RWPE1 (cell line): Measurements from ENCODE around the gene VSX2.

Source experiments
- CTCF ChIA-PET: fragments of 350-600 bp; sonication (Branson Sonifier 250); formaldehyde crosslinking; extraction: SDS; loops from one replicate; lab custom pipeline; 2021; lab: Yijun Ruan, JAX
- POLR2A ChIA-PET: fragments of 400-600 bp; formaldehyde crosslinking; extraction: SDS; loops from one replicate; lab custom pipeline; 2020; ENCODE audit warnings: antibody characterized with exemption; ENCODE audit not compliant: low non-redundant PET; lab: Yijun Ruan, JAX
- DNase-seq: peaks from one replicate; pipeline ENCODE4 v3.0.0; 2012; ENCODE audit warnings: low spot score
- H3K27ac ChIP-seq: fragments of 450-650 bp; 2 replicates; pipeline ENCODE4 v1.5.1; 2017
- TF ChIP-seq, protein P1 (sequence below): fragments of 450-650 bp; conservative IDR thresholded peaks from 2 replicates; pipeline ENCODE4 v1.5.1; 2017; ENCODE audit warnings: low read depth, mild to moderate bottlenecking

The VSX2 gene

DNA sequence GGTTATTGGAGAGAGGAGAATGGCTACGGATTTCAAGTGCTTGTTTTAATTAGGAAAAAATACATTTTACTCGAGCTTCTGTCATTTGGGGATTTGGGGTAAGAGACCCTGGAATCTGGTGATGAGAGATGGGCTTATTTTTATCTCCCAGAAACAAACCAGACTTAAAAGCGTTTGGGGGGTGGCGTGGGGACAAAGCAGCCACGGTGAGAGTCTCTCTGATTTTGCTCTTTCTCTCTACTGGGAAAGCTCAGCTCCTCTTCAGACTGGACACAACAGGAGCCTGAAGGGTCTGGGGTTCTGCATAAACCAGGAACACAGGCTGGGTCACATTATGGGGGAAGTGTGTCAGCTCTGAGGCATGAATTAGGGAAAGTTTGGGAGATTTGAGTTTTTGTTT, 3.8 kb downstream of the VSX2 start:
- ChIA-PET POLR2A (no interaction called here), CTCF (interaction anchor here (1.0 kb wide), 2 partner anchors 9 to 14 kb away, joined by 3 to 7 read pairs; no protein-coding TSS in a partner anchor)
- no peak for DNase-seq
- TF ChIP-seq, protein P1, sequence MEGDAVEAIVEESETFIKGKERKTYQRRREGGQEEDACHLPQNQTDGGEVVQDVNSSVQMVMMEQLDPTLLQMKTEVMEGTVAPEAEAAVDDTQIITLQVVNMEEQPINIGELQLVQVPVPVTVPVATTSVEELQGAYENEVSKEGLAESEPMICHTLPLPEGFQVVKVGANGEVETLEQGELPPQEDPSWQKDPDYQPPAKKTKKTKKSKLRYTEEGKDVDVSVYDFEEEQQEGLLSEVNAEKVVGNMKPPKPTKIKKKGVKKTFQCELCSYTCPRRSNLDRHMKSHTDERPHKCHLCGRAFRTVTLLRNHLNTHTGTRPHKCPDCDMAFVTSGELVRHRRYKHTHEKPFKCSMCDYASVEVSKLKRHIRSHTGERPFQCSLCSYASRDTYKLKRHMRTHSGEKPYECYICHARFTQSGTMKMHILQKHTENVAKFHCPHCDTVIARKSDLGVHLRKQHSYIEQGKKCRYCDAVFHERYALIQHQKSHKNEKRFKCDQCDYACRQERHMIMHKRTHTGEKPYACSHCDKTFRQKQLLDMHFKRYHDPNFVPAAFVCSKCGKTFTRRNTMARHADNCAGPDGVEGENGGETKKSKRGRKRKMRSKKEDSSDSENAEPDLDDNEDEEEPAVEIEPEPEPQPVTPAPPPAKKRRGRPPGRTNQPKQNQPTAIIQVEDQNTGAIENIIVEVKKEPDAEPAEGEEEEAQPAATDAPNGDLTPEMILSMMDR = no peak
- H3K27ac ChIP-seq = no peak overlapping the region

DNA sequence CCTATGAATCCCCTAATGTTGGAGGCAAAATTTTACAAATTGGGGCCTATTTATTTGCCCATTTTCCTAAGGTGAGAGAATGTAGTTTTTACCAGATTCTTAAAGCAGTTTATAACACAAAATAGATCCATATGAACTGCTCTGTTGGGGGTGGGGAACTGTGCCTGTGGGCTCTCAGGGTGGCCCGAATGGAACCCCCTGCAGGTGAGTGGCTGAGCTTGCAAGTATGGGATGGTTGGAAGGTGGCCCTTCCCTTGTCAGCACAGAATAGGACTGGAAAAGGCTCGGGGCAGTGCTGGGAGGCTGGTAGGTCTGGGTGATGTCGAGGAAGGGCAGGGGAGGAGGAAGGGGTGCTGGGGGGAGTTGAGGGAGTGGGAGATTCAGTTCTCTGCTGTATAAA, 4.9 kb downstream of the VSX2 start:
- H3K27ac ChIP-seq = no peak overlapping the region
- TF ChIP-seq, protein P1 = no peak
- CTCF ChIA-PET = interaction anchor here (1.0 kb wide), 1 partner anchor 10 kb away, joined by 3 read pairs; no protein-coding TSS in a partner anchor
- DNase-seq = no peak
- POLR2A ChIA-PET = no interaction called here

DNA sequence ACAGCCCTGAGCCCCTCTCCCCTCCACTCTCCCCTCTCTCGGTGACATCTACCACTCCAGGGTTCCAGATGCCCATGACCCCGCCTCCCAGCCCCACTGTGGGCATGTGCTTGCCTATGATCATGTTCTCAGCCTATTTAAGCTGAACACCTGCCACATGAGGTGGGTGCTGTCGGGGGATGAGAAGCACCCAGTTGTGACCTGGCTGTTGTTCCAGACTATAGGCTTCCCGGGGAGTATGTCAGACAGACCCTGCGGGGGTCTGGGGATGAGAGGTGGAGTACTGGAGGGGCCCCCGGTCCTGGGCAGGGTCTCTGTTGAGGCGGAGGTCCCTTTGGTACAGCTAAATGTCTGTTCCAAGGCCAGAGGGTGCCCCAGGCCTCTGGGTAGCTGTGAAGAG, 6.0 kb downstream of the VSX2 start:
- TF ChIP-seq, protein P1 = no peak
- ChIA-PET CTCF (no interaction called here), POLR2A (interaction anchor here (0.5 kb wide), 1 partner anchor 51 kb away, joined by 3 read pairs; no protein-coding TSS in a partner anchor)
- DNase-seq = no peak
- H3K27ac ChIP-seq = no peak overlapping the region

DNA sequence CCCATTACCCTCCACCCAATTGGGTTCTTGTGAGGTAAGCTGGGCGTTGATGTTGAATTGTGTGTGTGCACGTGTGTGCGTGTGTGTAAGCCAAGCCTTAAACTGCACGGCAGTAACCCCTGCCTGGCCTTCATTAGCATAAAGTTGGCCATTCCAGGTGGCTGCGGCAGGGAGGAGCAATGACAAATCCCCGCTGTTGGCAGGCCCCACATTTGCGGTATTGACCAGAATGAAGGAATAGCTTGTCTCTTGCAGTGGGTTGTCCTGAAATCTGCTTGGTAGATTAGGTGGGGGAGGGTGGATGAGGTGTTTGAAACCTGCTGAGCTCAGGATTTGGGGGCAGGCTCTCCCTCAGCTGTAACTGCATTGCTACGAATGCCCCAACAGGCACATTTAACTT, 7.3 kb downstream of the VSX2 start:
- CTCF ChIA-PET = interaction anchor here (0.5 to 1.6 kb wide), 4 partner anchors 10 to 357 kb away, joined by 3 to 6 read pairs (median 3); partner anchors contain the start of gene ABCD4
- POLR2A ChIA-PET = no interaction called here
- H3K27ac ChIP-seq = no peak overlapping the region
- TF ChIP-seq, protein P1 = no peak
- no peak for DNase-seq

DNA sequence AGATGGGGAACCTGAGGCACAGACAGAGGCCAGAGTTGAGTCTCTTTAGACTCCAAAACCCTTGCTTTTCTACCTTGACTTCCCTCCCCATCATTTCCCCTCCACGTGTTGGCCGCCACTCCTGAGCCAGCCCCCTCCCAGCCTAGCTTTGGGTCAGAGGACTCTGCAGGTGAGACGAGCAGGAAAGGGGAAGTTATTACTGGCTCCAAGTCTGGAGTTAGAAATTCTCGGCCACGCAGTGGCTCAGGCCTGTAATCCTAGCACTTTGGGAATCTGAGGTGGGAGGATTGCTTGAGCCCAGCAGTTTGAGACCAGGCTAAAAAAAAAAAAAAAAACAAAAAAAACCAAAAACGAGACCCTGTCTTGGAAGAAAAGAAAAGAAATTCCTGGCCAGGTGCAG, 8.8 kb downstream of the VSX2 start:
- no peak for DNase-seq
- ChIA-PET CTCF (interaction anchor here (0.7 kb wide), 1 partner anchor 138 kb away, joined by 3 read pairs; no protein-coding TSS in a partner anchor), POLR2A (no interaction called here)
- TF ChIP-seq, protein P1 = no peak
- H3K27ac ChIP-seq = no peak overlapping the region

DNA sequence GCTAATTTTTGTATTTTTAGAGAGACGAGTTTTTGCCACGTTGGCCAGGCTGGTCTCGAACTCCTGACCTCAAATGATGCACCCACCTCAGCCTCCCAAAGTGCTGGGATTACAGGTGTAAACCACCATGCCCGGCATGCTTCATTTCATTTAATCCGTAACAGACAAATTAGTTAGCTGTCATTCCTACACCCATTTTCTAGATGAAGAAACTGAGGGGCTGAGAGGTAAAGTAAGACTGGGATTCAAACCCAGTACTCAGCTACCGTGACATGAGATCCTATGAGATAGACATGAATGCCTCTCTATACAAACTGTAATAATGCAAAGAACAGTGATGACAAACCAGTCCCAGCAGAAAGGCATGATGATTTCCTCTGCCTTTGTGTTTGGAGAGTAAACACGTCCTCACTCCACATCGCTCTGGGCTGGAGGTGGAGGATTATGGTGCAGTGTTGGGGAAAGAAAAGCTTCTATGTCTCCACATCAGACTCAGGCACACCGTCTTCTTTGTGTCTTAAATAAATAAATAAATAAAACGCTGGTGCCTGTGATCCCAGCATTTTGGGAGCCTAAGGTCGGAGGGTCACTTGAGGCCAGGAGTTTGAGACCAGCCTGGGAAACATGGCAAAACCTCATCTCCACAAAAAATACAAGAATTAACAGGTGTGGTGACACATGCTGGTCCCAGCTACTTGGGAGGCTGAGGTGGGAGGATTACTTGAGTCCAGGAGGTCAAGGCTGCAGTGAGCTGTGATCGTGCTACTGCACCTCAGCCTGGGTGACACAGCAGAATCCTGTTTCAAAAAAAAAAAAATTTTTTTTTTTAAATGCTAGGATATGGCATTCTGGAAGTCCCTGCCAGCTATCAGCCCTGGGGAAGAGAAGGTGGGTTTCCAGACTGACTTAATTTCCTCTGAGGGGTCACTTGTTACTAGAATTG, 10.5 kb downstream of the VSX2 start:
- ChIA-PET CTCF (interaction anchor here (0.7 kb wide), 1 partner anchor 393 kb away, joined by 4 read pairs; no protein-coding TSS in a partner anchor), POLR2A (no interaction called here)
- DNase-seq = no peak
- H3K27ac ChIP-seq = no peak overlapping the region
- TF ChIP-seq, protein P1 = no peak
